Fibroblast of villous mesenchyme (primary cell): ENCODE measurements around the gene CYSRT1. TPM values are rescaled to one million over a fixed set of nuclear protein-coding genes. Genes with fewer than 3 reads are reported as not detected.

Source experiments
- DNase-seq: peaks from one replicate; pipeline ENCODE4 v3.0.0-alpha.2; 2010; ENCODE audit warnings: low read depth
- H3K4me3 ChIP-seq: 2 replicates; pipeline ENCODE4 v1.5.1; 2011; ENCODE audit warnings: low read depth, mild to moderate bottlenecking, low read length
- CTCF ChIP-seq: IDR thresholded peaks from 2 replicates; pipeline ENCODE4 v1.5.1; 2012; ENCODE audit warnings: low read depth, mild to moderate bottlenecking, low read length; ENCODE audit not compliant: insufficient read depth
- total RNA-seq: library from RNA; depleted of rRNA; stranded (reverse); fragments of >200 nt; gene quantifications from 2 replicates; pipeline ENCODE4 v1.2.3, GENCODE V29; 2012

CYSRT1 gene
- total RNA-seq, 1 donor, result under 0.01 TPM

- no peak for DNase-seq
Measured at GRCh38 chr9:137194909-137195308, 30.1 kb upstream of the CYSRT1 start.

DNA sequence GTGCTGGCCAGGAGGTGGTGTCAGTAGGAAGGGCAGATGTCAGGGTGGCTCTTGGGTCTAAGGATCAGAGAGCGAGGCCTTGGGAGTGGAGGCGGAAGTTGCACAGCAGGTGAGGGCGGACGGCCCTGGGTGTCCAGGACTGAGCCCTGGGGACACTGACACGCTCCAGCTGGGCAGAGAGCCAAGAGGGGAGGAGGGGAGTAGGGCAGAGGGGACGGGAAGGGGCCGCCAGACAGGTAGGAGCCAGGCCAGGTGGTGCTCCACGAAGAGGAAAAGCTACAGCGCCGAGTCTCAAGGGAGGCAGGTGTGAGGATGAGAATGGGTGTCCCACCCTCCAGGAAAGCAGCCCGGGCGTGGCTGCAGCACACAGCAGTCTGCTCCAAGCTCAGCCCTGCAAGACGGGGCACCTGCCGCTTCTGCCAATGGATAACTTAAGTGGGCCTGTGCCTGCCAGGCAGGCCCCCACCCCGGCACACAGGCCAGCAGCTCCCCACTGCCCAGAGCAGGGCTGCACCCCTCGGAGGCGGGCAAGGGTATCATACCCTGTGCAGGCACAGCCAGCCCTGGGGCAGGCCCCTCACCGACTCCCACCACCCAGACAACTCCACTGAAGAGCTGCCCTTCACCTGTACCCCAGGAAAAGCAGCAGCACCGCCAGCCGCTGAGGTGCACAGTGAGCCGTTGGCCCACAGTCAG is 29.3 kb upstream of the CYSRT1 start:
- no peak for TF ChIP-seq CTCF
- H3K4me3 ChIP-seq, result no peak overlapping the region
- no peak for DNase-seq

More at GRCh38 chr9:137194909-137195308, 30.1 kb upstream of the CYSRT1 start:
- no peak for TF ChIP-seq CTCF
- H3K4me3 ChIP-seq, result no peak overlapping the region

DNA sequence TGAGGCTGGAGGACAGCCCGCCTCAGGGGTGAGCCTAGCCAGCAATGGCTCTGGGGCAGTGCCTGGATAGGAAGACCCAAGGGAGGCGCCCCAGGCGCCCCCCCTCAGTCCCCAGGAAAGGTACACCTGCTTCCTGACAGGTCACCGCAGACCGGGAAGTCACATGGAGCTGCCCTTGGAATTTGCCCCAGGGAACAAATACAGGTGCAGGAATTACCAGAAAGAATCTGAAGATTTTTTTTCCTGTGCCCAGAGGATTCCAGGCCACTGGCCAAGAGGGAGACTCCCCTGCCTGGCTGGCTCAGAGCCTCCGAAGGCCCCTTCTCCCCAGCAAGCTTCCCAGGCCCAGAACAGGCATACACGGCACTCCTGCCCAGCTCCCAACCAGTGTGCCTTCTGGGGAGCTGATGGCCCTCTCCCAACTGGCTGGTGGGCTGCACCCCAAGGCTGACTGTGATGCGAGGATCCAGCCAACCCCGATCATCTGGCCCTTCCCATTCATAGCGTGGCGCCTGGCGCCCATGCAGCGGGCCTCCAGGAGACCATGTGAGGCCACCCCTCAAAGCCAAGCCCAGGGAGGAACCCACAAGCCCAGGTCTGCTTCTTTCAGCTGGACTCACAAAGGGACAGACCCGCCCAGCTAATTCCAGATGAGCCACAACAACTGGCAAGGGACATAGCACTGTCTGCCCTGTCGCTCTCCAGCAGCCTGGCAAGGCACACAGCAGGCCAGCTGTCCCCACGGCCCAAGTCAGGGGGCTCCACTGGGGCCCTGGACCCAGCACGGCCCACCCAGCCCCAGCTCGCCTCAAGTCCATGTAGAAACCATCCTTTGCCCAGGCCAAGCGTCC is 26.7 kb upstream of the CYSRT1 start:
- no peak for DNase-seq
- H3K4me3 ChIP-seq, result no peak overlapping the region
- no peak for TF ChIP-seq CTCF

DNA sequence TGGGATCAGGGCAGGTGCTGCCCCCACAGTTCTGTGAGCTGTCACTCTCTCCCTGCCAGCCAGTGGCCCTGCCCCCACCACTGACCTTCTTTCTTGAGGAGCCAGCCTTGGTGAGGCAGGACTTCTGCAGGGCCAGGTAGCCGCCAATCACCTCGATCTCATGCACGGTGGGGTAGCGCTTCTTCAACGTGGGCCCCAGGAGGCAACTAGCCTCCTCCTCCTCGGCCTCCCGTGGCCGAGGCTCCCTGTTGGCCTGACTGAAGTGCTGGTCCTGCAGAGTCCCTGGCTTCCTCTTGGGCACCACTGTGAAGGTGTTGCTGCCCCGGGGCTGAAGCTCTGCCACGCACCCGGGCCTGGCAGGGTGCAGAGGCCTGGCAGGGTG is 26.1 kb upstream of the CYSRT1 start:
- peak overlapping the region; percentile 54 for H3K4me3 ChIP-seq

DNA sequence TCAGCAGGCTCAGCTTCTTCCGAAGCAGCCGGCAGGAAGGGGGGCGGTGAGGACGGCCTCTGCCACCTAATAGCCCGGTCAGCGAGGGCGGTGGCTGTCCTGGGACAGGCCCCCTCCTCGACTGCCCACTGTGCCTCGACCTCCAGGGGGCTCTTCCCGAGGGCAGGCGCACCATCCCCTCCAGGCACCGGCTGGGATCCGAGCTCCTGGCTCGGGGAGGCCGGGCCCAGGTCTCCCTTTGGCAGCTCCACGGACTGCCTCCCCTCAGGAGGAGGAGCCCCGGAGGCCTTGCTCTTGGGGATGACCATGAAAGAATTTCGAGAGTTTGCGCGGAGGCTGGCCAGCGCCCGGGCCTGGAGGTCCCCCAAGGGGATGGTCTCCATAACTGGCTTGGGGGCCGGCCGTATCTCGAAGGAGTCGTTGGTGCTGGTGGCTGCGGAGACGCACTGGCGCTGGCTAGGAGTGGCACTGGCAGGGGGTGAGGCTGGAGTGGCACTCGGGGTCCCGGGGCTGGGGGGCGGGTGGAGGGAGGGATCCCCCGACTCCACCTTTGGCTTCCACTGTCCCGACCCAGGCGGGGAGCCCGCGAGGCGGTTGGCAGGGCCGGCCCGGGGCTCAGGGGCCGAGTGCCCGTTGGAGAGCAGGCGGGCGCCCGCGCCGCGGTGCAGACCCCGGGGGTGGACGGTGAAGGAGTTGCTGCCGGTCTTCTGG is 25.4 kb upstream of the CYSRT1 start:
- TF ChIP-seq CTCF, result no peak
- peak overlapping the region; percentile 54 for H3K4me3 ChIP-seq
- DNase-seq, result peak; percentile 35

More for the DNA sequence above, 26.1 kb upstream of the CYSRT1 start:
- no peak for TF ChIP-seq CTCF
- DNase-seq, result no peak

DNA sequence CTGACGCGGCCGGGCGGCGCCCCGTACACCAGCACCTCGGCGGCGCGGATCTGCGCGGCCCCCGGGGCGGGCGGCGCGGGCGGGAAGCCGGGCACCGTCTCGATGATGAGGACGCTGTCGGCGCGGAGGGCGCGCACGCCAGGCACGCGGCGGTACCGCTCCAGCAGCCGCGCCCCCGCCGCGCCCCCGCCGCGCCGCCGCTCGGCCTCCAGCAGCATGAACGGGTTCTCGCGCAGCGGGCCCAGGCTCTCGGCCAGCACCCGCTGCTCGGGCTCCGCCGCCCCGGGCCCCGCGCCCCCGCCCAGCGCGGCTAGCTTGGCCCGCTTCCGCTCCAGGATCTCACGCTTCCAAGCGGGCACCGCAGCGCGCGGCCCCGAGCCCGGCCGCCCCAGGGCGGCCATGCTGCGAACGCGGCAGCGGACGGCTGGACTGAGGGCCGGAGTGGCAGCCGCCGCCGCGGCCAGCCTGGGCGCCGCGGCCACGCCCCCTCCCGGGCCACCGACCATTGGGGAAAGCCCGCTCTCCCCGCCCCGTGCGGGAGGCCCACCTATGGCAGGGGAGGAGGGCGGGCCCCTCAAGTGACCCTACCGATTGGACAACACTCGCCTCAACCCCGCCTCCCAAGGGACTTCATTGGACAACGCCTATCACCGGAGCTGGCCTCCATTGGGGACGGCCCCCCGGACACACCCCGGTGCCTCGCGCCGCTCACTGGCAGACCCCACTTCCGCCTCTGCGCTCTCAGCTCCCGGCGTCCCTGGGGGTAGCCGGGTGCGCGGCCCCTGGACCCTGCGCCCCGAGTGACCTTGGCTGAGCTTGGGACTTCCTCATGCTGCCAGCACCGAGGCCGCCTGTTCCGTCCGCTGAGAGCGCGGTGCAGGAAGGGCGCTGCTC is 24.4 kb upstream of the CYSRT1 start, which contains the start of gene TPRN:
Gene TPRN (minus strand): TSS at position 431 of the 894 bp plus-strand sequence. CDS start 30 bp downstream, at position 401.
- peak; percentile 99 for DNase-seq
- TF ChIP-seq CTCF, result no peak
- H3K4me3 ChIP-seq, result peak within 1 kb of the TSS; percentile 76
